Activated effector memory CD4-positive, alpha-beta T cell treated with anti-CD3 and anti-CD28 coated beads, Interleukin-2, amount 50 U/mL, for 16 hours (primary cell): ENCODE measurements around the gene TXN2.
"Not testable (repeated sequence)": the region's sequence is repeated elsewhere in the genome, so short reads cannot be mapped to it uniquely, and the experiment has no call there.

Source experiments
- DNase-seq: peaks from one replicate; pipeline ENCODE4 v3.0.0-alpha.2; 2020

TXN2 gene

DNA sequence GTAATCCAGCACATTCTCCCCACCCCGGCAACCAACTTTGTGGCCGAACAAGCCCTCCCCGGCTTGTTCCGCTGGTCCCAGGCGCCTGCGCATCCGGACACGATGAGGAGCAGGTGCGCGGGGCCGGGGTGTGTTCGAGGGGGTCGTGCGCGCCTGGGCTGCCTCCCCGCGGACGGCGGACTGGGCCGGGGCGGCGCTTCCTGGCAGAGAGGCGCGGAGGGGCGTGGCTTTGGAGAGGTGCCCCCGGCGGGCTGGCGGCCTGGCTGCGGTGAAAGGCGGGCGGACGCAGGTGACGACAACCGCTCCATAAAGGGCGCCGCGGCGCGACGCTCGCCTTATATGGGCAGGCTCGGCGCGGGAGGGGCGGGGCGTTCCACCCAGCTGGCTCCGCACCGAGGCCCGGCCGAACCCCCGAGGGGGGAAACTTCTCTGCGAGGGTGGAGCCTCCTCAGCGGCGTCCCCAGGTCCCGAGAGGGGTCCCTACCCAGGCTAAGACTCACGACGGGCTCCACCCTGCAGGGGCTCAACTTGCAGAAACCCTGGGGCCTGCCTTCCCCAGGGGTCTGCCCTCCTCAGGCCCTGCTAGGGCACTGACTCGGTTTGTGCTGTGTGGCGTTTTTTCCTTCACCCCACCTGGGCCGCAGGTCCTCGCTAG is 26.4 kb downstream of the TXN2 start:
- peak; percentile 98 for DNase-seq

DNA sequence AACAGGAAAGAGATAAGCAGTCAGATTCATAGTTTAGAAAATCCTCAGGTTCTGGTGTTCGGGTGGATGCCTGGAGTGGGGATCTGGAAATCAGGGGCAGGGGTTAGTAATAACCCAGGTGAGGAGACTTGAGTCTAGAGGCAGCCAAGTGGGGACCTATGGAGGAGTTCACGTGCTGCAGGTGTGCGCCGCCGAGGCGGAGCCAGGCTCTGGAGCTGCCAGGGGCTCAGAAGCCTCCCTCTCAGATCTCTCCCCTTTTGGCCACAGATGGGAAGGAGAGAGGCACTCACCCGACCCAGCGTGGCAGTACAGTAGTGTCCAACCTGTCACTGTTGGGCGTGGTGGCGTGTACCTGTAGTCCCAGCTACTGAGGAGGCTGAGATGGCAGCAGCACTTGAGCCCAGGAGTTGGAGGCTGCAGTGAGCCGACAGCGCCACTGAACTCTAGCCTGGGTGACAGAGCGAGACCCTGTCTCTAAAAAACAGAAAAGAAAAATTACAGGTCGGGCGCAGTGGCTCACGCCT is 27.5 kb downstream of the TXN2 start:
- no peak for DNase-seq

DNA sequence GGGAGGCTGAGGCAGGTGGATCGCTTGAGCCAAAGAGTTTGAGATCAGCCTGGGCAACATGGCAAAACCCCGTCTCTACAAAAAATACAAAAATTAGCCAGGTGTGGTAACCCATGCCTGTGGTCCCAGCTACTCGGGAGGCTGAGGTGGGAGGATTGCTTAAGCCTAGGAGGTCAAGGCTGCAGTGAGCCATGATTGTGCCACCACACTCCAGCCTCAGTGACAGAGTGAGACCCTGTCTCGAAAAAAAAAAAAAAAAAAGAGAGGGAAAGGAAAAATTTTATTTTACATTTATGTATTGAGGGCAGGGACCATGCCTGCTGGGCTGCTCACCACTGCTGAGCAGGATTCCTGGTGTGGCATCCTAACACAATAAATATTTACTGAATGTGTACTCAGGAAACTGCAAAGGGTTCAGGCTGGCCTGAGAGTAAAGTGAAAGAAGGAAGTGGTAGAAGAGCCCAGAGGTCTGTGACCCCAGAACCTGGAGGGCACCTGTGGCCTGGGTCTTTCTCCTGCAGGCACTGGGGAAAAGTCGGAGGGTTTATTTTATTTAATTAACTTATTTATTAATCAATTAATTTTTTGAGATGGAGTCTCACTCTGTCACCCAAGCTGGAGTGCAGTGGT is 28.3 kb downstream of the TXN2 start:
- DNase-seq, result not testable (repeated sequence)

- no peak for DNase-seq
Measured at GRCh38 chr22:36452250-36452977, 29.0 kb downstream of the TXN2 start.

GRCh38 chr22:36450923-36451322 is 30.5 kb downstream of the TXN2 start:
- DNase-seq, result not testable (repeated sequence)

DNA sequence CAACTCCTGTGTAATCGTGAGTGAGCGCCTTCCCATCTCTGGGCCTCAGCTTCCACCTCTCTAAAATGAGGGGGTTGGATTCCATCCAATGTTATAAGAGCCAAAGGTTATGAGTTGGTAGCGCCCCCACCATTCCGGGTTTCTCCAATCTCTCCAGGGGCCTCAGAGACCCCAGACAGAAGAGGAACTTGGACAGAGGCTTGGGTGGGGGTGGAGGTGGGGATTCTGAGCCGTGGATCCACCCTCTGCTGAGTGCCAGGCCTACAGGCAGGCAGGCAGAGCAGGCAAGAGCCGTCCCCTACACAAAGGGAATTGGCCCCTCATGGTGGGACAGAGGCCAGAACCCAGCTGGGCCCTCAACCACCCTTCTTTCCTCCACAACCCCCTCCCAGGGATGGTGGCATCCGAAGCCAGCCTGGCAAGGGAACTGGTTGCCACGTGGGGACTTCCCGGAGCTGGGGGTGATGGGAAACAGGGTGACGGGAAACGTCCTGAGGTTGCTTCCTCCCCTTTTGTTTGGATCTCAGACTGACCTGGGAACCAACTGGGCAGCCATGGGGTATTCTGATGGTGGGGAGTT is 31.8 kb downstream of the TXN2 start:
- DNase-seq, result no peak

- no peak for DNase-seq
Measured at GRCh38 chr22:36447632-36448031, 33.8 kb downstream of the TXN2 start.

GRCh38 chr22:36445158-36445668 is 36.2 kb downstream of the TXN2 start:
- no peak for DNase-seq

GRCh38 chr22:36443198-36443770 is 38.2 kb downstream of the TXN2 start:
- DNase-seq, result no peak

- no peak for DNase-seq
Measured at GRCh38 chr22:36442506-36443197, 38.8 kb downstream of the TXN2 start.

GRCh38 chr22:36440429-36441002 is 40.9 kb downstream of the TXN2 start:
- no peak for DNase-seq

DNA sequence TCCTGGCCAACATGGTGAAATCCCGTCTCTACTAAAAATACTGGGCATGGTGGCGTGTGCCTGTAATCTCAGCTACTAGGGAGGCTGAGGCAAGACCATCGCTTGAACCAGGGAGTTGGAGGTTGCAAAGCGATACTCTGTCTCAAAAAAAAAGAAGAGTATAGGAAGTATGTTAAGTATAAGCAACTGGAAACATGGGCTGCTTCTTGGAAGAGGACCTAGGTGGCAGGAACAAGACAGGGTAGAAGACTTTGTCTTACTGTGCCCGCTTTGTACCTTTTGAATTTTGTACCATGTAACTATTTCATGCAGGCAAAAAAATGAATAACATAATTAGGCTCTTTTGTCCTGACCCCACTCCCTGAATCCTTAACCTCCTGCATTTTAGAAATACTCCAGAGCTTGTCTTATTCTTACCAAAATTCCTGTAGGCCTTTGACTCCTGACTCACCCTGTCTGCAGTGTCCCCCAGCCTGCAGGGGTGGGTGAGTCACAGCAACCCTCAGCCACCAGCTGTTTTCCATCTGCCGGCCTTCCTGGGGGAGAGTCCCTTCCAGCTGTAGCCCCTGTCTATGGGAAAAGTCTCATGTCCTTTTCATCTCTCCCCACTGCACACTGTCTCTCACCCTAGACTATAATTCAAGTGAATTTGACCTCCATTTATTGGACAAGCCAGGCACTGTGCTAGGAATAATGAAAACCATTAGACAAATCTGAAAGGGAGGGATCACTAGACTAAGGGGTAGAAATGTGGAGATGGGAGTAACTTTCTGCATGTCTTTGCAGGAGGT is 41.8 kb downstream of the TXN2 start:
- peak; percentile 70 for DNase-seq

DNA sequence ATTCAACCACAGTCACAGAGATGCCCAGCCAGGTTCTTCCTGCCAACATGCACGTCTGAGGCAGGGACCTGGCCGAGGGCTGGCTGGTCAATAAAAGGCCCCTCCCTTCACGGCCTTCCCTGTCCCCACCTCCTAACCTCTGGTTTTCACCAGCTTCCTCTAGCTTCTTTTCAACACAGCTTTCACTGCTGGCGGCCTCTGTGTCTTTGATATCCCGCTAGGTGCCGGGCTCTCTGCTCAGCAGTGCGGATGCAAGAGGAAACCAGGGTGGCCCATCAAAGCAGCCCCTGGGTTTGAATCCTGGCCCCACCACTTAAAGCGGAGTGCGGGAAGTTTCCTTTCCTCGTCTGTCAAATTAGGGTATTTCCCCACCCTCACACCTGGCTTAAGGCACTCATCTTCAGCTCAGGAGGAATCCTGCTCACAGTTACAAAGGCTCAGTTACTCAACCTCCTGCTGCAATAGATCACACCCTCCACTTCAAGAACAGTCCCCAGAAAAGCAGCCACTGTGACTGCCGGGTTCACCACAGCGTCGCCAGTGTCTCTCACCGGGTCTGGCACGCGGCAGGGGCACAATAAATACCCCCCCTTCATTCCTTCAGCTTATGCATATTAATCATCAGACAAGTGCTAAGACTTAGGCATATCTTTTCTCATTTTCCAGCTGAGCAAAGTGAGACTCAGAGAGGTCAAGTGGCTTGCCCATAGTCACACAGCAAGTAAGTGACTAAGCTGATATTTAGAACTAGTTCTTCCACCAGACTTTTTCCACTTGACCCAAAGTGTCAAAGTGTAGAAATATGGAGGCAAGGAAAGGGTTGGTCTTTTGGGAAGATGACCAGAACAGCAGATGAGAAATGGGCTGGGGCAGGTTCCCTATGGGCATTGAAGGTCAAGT is 45.7 kb downstream of the TXN2 start:
- DNase-seq, result peak; percentile 83

DNA sequence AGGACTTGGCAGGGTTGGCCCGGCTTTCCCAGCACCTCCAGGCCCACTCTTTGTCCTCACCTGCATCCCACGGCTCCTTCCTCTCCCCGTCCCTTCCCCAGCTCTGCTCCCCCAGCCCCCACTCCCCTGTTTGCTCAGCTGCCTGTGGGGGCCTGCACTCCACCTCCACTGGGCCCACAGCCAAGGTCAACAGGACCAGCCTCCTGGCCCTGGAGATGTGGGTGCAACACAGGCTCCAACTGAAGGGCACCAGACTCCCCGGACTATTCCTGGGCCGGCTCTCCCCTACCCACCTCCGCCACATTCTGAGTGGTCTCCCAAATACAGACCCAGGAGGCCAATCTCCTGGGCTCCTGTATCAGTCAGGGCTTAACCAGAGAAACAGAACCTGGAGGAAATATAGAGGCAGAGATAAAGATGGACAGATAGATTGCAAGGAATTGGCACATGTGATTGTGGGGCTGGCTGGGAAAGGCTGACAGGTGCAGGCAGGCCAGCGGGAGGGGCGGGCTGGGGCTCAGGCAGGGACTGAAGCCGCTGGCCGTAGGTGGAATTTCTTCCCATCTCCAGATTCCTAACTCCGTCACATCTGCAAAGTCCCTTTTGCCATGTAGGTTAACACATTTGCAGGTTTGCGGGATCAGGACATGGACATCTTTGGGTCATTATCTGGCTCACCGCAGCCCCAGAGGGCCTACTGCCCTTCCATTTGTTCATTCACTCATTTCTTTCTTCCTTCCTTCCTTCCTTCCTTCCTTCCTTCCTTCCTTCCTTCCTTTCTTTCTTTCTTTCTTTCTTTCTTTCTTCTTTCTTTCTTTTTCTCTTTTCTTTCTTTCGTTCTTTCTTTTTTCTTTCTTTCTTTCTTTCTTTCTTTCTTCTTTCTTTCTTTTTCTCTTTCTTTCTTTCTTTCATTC is 47.9 kb downstream of the TXN2 start:
- DNase-seq, result no peak

DNA sequence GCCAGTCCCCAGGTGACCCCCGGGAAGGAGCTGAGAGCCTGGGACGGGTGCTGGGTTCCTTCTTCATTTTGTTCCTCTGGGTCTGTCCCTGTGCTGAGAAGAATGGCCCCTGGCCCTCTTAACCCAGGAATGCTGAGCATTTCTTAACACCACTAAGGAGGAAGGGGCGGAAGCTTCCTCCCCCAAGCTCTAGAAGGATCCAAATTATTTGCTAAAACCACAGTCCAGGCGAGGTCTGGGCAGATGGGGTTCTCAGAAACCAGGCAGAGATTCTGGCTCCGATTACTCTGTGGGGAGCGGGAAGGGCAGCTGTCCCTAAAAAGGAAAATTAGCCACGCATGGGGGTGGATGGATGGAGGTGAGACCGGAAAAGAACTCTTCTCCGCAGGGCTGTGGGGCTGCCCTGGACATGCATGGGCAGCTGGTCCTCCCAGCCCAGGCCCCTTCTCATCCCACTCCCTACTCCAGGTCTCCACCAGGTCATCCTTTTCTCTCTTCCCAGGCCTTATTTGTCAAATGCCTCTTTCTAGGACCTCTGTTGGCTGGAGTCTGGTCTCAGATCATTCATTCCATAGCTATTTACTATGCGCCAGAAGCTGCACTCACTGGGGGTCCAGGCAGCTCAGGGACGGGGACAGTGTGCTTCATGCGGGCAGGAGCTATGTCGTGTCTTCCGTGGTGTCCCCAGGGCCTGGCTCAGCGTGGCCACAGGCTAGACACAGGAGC is 48.7 kb downstream of the TXN2 start:
- DNase-seq, result no peak

DNA sequence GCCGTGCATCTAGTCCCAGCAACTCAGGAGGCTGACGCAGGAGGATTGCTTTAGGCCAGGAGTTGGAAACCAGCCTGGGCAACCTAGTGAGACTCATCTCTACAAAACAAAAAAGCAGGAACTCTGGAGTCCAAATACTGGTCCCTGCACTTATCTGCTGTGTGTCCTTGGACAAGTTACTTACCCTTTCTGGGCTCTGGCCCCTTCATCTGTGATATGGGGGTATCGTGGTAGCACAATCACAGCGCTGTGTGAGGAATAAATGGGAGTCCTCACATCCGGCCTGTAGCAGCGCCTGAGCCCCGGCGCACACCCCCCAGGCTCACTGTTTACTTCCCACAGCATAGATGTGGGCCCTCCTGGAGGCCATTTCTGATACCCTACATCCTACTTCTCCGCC is 49.5 kb downstream of the TXN2 start:
- DNase-seq, result no peak

DNA sequence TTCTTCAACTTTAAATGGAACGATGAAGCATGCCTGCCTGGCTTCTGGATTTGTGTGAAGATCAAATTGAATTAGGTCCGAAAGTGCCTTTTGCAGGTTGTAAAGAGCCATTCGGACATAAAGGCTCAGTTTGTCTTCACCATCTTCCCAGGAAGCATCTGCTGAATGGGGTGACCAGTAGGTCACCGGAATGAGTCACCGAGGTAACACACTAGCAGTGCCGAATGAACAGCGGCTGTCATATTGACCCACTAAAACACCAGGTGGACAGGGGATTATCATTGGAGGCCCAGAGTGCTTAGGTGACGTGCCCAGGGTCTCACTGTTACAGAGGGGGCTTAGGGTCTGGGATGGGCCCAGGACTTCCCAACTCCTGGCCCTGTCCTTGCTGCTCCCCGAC is 50.6 kb downstream of the TXN2 start:
- no peak for DNase-seq

DNA sequence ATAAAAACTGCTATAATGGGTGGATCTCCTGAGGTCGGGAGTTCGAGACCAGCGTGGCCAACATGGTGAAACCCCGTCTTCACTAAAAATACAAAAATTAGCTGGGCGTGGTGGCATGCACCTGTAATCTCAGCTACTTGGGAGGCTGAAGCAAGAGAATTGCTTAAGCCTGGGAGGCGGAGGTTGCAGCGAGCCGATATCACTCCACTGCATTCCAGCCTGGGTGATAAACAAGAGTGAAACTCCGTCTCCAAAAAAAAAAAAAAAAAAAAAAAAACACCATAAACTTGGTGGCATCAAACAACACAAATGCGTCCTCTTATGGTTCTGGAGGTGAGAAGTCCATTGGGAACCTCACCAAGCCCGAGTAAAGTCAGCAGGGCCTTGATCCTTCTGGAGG is 53.5 kb downstream of the TXN2 start:
- not testable (repeated sequence) for DNase-seq
